A549 (cell line): ENCODE data around the gene LPCAT1. TPM values are rescaled to one million over a fixed set of nuclear protein-coding genes. Genes with fewer than 3 reads are reported as not detected.
"Not testable (repeated sequence)": the region's sequence is repeated elsewhere in the genome, so short reads cannot be mapped to it uniquely, and the experiment has no call there.

Experiments
- ATAC-seq, 2 experiments: fragments of 200-7000 bp in 1 of 2; fragments of >200 bp in 1 of 2; cut with Nextera tagmentation in 1 of 2; cut with Tn5 transposase in 1 of 2; 3 replicates each; pipeline versions ENCODE4 v1.8.0 to v1.9.1; 2018 to 2020; ENCODE audit warnings: mild to moderate bottlenecking in 1 of 2, moderate library complexity in 1 of 2
- CTCF ChIA-PET: fragments of 300-600 bp; sonication (Branson Sonifier 250); formaldehyde crosslinking; extraction: SDS; loops from one replicate; lab custom pipeline; 2021; ENCODE audit warnings: antibody characterized with exemption, inconsistent platforms; lab: Yijun Ruan, JAX
- POLR2A ChIA-PET: fragments of 350-600 bp; formaldehyde crosslinking; extraction: SDS; loops from one replicate; lab custom pipeline; 2021; ENCODE audit warnings: antibody characterized with exemption, inconsistent platforms; lab: Yijun Ruan, JAX
- DNase-seq, 2 experiments: peaks; one replicate each; pipeline versions ENCODE4 v3.0.0 to v3.0.0-alpha.2; 2011 to 2016; ENCODE audit warnings: low read depth in 1 of 2, low spot score in 1 of 2
- FAIRE-seq: peaks from 2 replicates; lab custom pipeline; 2011; peaks lifted over from hg19 to GRCh38; lab: Jason Lieb, UNC
- H3K27ac ChIP-seq, 2 experiments: fragments of >200 bp; sonication (Bioruptor Twin); formaldehyde crosslinking; 3 replicates each; pipeline ENCODE4 v1.5.1; 2016 to 2017
- H3K4me1 ChIP-seq: fragments of >200 bp; sonication (Bioruptor Twin); formaldehyde crosslinking; 3 replicates; pipeline ENCODE4 v1.6.1; 2016
- H3K4me2 ChIP-seq: fragments of >200 bp; sonication (Bioruptor Twin); formaldehyde crosslinking; 3 replicates; pipeline ENCODE4 v1.6.1; 2016
- H3K4me3 ChIP-seq: fragments of >200 bp; sonication (Bioruptor Twin); formaldehyde crosslinking; 3 replicates; pipeline ENCODE4 v1.5.1; 2016
- H3K9me3 ChIP-seq: fragments of >200 bp; sonication (Bioruptor Twin); formaldehyde crosslinking; 3 replicates; pipeline ENCODE4 v1.6.1; 2016
- BHLHE40 ChIP-seq: IDR thresholded peaks from 2 replicates; pipeline ENCODE4 v1.6.1; 2012; ENCODE audit warnings: low read depth, low read length, inconsistent platforms
- CEBPB ChIP-seq, 2 experiments: fragments of >200 bp in 1 of 2; sonication (Bioruptor Twin) in 1 of 2; formaldehyde crosslinking in 1 of 2; IDR thresholded peaks; 2 replicates each; pipeline ENCODE4 v1.6.1; 2012 to 2016
- CHD2 ChIP-seq: fragments of 150-350 bp; IDR thresholded peaks from 2 replicates; pipeline ENCODE4 v1.6.1; 2014; ENCODE audit warnings: low read length; ENCODE audit not compliant: partially characterized antibody
- EHMT2 ChIP-seq: fragments of 200-600 bp; sonication (generic); IDR thresholded peaks from 2 replicates; pipeline ENCODE4 v1.6.1; 2016; ENCODE audit warnings: antibody characterized with exemption, low read depth, mild to moderate bottlenecking, moderate library complexity
- EP300 ChIP-seq, 2 experiments: fragments of >200 bp; sonication (Bioruptor Twin); formaldehyde crosslinking; IDR thresholded peaks; 2 replicates in 1 of 2; 3 replicates in 1 of 2; pipeline ENCODE4 v1.6.1; 2016 to 2017
- ESRRA ChIP-seq: fragments of 150-350 bp; IDR thresholded peaks from 2 replicates; pipeline ENCODE4 v1.6.1; 2014; ENCODE audit warnings: mild to moderate bottlenecking, low read length, borderline replicate concordance
- GATA3 ChIP-seq: IDR thresholded peaks from 2 replicates; pipeline ENCODE4 v1.6.1; 2012; ENCODE audit warnings: borderline replicate concordance
- HDAC2 ChIP-seq: fragments of 200-600 bp; sonication (generic); IDR thresholded peaks from 2 replicates; pipeline ENCODE4 v1.6.1; 2016
- HES2 ChIP-seq: fragments of >200 bp; sonication (Bioruptor Twin); formaldehyde crosslinking; IDR thresholded peaks from 2 replicates; pipeline ENCODE4 v1.6.1; 2016
- HEYL ChIP-seq: fragments of 250-450 bp; sonication (Bioruptor Pico); IDR thresholded peaks from 2 replicates; pipeline ENCODE4 v1.8.0; 2021; ENCODE audit warnings: mild to moderate bottlenecking, moderate library complexity
- HMGXB4 ChIP-seq: fragments of 250-450 bp; sonication (Bioruptor Pico); IDR thresholded peaks from 2 replicates; pipeline ENCODE4 v1.5.0; 2021; ENCODE audit warnings: mild to moderate bottlenecking, moderate library complexity, borderline replicate concordance
- KDM1A ChIP-seq: fragments of 200-600 bp; sonication (generic); IDR thresholded peaks from 2 replicates; pipeline ENCODE4 v1.6.1; 2016; ENCODE audit warnings: low read depth, mild to moderate bottlenecking
- MAFK ChIP-seq: fragments of 450-650 bp; IDR thresholded peaks from 2 replicates; pipeline ENCODE4 v1.6.1; 2014; ENCODE audit not compliant: partially characterized antibody
- MAX ChIP-seq: IDR thresholded peaks from 2 replicates; pipeline ENCODE4 v1.6.1; 2012
- MYC ChIP-seq: IDR thresholded peaks from 2 replicates; pipeline ENCODE4 v1.6.1; 2012; ENCODE audit warnings: mild to moderate bottlenecking, inconsistent platforms, low read length, improper control_type of control experiment, borderline replicate concordance
- PHF8 ChIP-seq: fragments of 200-600 bp; sonication (generic); IDR thresholded peaks from 2 replicates; pipeline ENCODE4 v1.6.1; 2016; ENCODE audit warnings: low read depth, mild to moderate bottlenecking, antibody characterized with exemption, moderate library complexity, borderline replicate concordance
- RCOR1 ChIP-seq: fragments of 150-350 bp; IDR thresholded peaks from 2 replicates; pipeline ENCODE4 v1.6.1; 2014; ENCODE audit warnings: antibody characterized with exemption, low read length, low read depth
- RFX5 ChIP-seq: fragments of 450-650 bp; IDR thresholded peaks from 2 replicates; pipeline ENCODE4 v1.7.1; 2014; ENCODE audit warnings: antibody characterized with exemption, mild to moderate bottlenecking, moderate library complexity
- RNF2 ChIP-seq: fragments of 200-600 bp; sonication (generic); IDR thresholded peaks from 2 replicates; pipeline ENCODE4 v1.6.1; 2016; ENCODE audit warnings: low read depth, mild to moderate bottlenecking, antibody characterized with exemption, moderate library complexity, borderline replicate concordance
- SMC3 ChIP-seq: fragments of >200 bp; sonication (Bioruptor Twin); formaldehyde crosslinking; IDR thresholded peaks from 3 replicates; pipeline ENCODE4 v1.6.1; 2018; ENCODE audit warnings: inconsistent platforms
- TFCP2L1 ChIP-seq: fragments of 250-450 bp; sonication (Bioruptor Pico); IDR thresholded peaks from 2 replicates; pipeline ENCODE4 v1.5.0; 2021; ENCODE audit warnings: mild to moderate bottlenecking
- WGBS: methylation state at CpG from one replicate; pipeline ENCODE4 v1.1.6; 2017; ENCODE audit errors: missing lambda C conversion rate; 5-methylcytosine and 5-hydroxymethylcytosine counted together
- polyA plus RNA-seq, 4 experiments: library from polyadenylated mRNA; depleted of rRNA in 3 of 4; stranded (reverse); fragments of >200 nt; fragmentation: RNase III in 1 of 4; extraction: RNeasy Plus Mini Kit Qiagen cat#74134 plus additional on column Dnase treatment in 1 of 4; gene quantifications; 2 replicates in 3 of 4; 3 replicates in 1 of 4; pipeline ENCODE4 v1.2.3, GENCODE V29; 2011 to 2017

LPCAT1 gene
- polyA plus RNA-seq, 2 of the 4 experiments (the other 2 are of a cell fraction): 22.9 to 74.9 TPM

GRCh38 chr5:1567527-1568200, 43.9 kb upstream of the LPCAT1 start:
- ChIA-PET CTCF (interaction anchor here (1.1 to 1.2 kb wide), 2 partner anchors 13 to 17 kb away, joined by 3 to 4 read pairs; no protein-coding TSS in a partner anchor), POLR2A (interaction anchor here (1.2 kb wide), 1 partner anchor 12 kb away, joined by 4 read pairs; no protein-coding TSS in a partner anchor)
- WGBS: 90% methylated on average over 16 of the region's 16 CpGs
- not testable (repeated sequence) for H3K9me3 ChIP-seq, H3K4me3 ChIP-seq, ATAC-seq, FAIRE-seq, DNase-seq
- TF ChIP-seq EP300 (IDR thresholded peaks at IDR 0.05): 0 out of 5 replicates have a peak, but pooled peaks of 1 of the 2 experiments have one; percentile 5
- peak overlapping the region; percentile 79 to 87 for H3K27ac ChIP-seq
- peaks cover 59% of the 10 kb centered on the region for H3K4me1 ChIP-seq
- H3K4me2 ChIP-seq: peak overlapping the region; percentile 48

GRCh38 chr5:1565737-1566734, 42.3 kb upstream of the LPCAT1 start:
- TF ChIP-seq HDAC2: no peak
- TF ChIP-seq CHD2: no peak
- TF ChIP-seq HES2: no peak
- no peak for TF ChIP-seq BHLHE40
- no peak for TF ChIP-seq RFX5
- TF ChIP-seq GATA3: no peak
- no peak for TF ChIP-seq PHF8
- no peak for TF ChIP-seq MYC
- TF ChIP-seq RNF2: no peak
- no peak for TF ChIP-seq TFCP2L1 (CRISPR knock-in tag)
- TF ChIP-seq ESRRA: no peak
- no peak for TF ChIP-seq KDM1A
- TF ChIP-seq HEYL (CRISPR knock-in tag): no peak
- no peak for TF ChIP-seq MAFK
- Histone ChIP-seq H3K4me3 (no peak overlapping the region), H3K4me1 (peaks cover 59% of the 10 kb centered on the region), H3K9me3 (peaks cover 4% of the 10 kb centered on the region; the same call in 1 of the 3 replicates), H3K27ac (peak overlapping the region; percentile 44 to 87), H3K4me2 (no peak overlapping the region)
- ChIA-PET CTCF (interaction anchor here (1.0 to 1.6 kb wide), 3 partner anchors 11 to 186 kb away, joined by 3 to 4 read pairs (median 3); no protein-coding TSS in a partner anchor), POLR2A (no interaction called here)
- ATAC-seq (no peak), FAIRE-seq (no peak), DNase-seq (no peak)
- WGBS: 89% methylated on average over 21 of the region's 25 CpGs

GRCh38 chr5:1564824-1565736, 41.3 kb upstream of the LPCAT1 start:
- ATAC-seq: no peak; a peak in 1 of 6 replicates
- TF ChIP-seq HMGXB4 (CRISPR knock-in tag): no peak
- no peak for TF ChIP-seq SMC3
- TF ChIP-seq RCOR1: no peak
- no peak for TF ChIP-seq EHMT2
- no peak for TF ChIP-seq MAX
- no peak for TF ChIP-seq HES2
- TF ChIP-seq CHD2: no peak
- no peak for TF ChIP-seq CEBPB (IDR thresholded peaks at IDR 0.05)
- 83% methylated on average over 22 of the region's 22 CpGs for WGBS
- Histone ChIP-seq H3K4me1 (peaks cover 59% of the 10 kb centered on the region), H3K27ac (peak overlapping the region; percentile 66 to 87), H3K9me3 (no peaks in the 10 kb centered on the region), H3K4me3 (no peak overlapping the region), H3K4me2 (no peak overlapping the region; the same call in 2 of the 3 replicates)
- ChIA-PET CTCF (interaction anchor here (1.0 to 1.6 kb wide), 2 partner anchors 30 to 185 kb away, joined by 3 read pairs; no protein-coding TSS in a partner anchor), POLR2A (no interaction called here)
- FAIRE-seq: no peak
- no peak for DNase-seq
